GM12872 (cell line): ENCODE data around the gene TNRC18.

ENCODE experiments used
- TF ChIP-seq, protein P1 (sequence below): IDR thresholded peaks from 3 replicates; pipeline ENCODE4 v1.5.1; 2011; ENCODE audit warnings: low read depth, mild to moderate bottlenecking, low read length, moderate library complexity; ENCODE audit not compliant: insufficient read depth

The TNRC18 gene

DNA sequence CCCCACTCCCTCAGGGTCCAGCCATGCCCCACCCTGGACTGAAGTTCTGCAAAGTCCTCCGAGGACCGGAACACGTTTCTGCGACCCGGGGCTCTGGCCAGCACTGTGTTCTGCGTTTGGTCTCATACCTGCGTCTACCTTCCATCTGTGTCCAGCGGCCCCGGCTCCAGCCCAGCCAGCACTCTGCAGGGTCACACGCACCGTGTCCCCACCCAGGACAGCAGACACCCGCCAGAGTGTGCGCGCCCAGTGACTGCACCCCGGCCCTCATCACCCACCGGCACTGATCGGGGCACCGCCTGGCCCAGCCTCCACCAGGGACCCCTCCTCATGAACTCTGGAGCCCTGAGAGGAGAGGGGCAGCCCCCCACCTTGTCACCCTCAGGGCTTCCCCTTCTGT lies 120.6 kb downstream of the TNRC18 start:
- TF ChIP-seq, protein P1, sequence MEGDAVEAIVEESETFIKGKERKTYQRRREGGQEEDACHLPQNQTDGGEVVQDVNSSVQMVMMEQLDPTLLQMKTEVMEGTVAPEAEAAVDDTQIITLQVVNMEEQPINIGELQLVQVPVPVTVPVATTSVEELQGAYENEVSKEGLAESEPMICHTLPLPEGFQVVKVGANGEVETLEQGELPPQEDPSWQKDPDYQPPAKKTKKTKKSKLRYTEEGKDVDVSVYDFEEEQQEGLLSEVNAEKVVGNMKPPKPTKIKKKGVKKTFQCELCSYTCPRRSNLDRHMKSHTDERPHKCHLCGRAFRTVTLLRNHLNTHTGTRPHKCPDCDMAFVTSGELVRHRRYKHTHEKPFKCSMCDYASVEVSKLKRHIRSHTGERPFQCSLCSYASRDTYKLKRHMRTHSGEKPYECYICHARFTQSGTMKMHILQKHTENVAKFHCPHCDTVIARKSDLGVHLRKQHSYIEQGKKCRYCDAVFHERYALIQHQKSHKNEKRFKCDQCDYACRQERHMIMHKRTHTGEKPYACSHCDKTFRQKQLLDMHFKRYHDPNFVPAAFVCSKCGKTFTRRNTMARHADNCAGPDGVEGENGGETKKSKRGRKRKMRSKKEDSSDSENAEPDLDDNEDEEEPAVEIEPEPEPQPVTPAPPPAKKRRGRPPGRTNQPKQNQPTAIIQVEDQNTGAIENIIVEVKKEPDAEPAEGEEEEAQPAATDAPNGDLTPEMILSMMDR: no peak

DNA sequence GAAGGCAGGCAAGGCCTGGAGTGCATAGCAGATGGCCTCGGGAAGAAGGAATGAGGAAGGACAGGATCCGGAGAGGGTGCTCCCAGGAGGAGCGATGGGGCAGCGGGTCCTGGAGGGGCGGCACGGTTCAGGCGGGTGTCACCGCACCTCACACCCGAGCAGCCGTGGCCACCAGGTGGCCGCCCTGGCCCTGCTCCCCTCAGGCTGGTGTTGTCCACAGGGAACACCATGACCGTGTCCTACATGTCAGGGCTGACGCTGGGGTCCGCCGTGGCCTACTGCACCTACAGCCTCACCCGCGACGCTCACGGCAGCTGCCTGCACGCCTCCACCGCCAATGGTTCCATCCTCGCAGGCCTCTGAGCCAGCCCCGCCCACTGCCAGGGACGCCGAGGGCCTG lies 121.1 kb downstream of the TNRC18 start:
- TF ChIP-seq, protein P1: no peak

DNA sequence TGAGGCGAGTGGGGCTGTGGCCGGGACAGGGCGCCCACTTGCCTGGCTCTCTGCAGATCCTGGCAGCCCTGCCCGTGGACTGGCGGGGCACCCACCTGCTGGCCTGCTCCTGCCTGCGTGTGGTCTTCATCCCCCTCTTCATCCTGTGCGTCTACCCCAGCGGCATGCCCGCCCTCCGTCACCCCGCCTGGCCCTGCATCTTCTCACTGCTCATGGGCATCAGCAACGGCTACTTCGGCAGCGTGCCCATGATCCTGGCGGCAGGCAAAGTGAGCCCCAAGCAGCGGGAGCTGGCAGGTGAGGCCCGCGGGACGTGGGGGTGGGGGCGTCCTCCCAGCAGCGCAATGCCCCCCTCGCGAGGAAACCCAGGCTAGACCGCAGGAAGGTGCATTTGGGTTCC lies 123.3 kb downstream of the TNRC18 start:
- TF ChIP-seq, protein P1: no peak

DNA sequence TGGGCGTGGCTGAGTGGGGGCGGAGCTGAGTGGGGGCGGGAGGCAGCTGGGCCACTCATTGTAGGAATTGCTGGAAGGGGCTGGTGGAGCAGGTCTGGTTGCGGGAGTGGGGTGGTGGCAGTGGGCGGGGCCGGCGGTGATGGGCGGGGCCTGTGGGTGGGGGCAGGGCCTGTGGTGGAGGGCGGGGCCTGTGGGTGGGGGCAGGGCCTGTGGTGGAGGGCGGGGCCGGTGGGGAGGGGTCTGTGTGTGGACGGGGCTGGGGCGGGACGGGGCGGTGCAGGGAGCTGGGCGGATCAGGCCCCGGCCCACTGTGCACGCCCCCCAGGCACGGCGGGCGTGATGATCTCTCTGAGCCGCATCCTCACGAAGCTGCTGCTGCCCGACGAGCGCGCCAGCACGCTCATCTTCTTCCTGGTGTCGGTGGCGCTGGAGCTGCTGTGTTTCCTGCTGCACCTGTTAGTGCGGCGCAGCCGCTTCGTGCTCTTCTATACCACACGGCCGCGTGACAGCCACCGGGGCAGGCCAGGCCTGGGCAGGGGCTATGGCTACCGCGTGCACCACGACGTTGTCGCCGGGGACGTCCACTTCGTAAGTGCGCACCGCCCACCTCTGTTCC lies 126.9 kb downstream of the TNRC18 start:
- TF ChIP-seq, protein P1: no peak

DNA sequence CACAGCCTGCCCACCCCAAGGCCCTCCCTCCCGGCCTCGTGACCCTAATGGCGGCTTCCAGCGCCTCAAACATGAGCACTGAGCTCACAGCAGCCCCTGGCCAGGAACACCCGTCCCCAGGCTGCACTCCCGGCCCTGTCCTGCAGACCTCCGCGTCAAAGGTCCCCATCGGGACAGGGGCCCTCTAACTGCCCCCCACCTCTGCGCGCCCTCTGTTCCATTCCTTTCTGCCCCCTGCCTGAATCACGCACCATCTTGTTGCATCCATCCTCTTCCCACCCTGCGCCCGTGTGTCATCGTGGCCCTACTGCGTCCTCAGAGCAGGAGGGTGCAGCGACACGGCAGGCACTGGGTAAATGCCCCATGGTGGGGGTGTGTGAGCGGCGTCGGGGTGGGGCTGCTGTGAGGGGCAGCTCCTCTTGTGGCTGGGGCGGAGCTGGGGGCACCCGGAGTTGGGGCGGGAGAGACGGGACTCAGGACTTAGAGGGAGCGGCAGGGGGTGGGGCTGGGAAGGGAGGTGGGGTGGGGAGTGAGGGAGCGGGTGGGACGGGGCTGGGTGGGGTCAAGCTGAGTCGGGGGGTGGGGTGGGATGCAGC lies 127.5 kb downstream of the TNRC18 start:
- TF ChIP-seq, protein P1: no peak

DNA sequence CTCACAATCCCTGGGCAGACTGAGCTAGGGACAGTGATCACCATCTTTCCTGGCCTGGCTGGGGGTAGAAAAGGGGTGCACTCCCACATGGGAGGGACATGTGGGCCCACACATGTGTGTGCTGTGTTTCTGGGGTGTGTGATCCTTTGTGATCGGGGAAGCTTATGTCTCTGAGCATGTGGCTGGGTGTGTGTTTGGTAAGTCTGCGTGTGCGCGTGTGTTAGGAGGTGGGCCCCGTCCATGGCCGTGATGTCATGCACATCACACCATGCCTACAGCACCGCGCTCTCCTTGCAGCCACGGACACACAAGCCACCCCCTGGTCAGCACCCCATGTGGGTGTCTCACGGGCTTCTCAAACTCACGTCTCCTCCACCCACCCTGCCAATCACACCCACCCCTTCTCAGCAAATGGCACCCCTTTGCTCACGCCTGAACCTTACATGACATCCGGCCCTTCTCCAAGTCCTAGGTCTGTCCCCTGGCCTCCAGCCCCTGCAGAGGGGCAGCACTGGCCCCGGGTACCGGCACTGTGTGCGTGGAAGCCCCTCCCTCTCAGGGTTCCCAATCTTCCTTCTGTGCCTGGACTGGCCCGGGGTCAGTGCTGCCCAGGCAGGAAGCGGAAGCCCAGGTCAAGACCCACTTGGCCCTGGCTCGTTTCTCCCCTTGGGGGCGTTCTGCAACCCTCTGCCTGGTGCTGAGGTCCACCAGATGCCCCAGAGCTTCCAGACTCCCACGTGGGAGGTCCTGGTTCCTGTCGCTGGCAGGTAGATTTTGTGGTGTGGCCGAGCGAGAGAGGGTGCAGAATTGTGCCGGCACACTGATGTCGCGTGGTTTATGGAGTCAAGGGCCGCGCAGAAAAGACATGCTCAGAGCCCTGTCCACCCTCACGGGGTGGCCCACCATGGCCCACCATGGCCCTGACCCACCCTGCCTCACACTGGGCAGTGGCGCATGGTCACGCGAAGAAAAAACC lies 128.3 kb downstream of the TNRC18 start:
- TF ChIP-seq, protein P1: no peak
